ENCODE measurements around the gene VPS11.

GRCh38 chr11:119087747-119088241, 20.2 kb downstream of the VPS11 start:
- TF ChIP-seq, protein P1, sequence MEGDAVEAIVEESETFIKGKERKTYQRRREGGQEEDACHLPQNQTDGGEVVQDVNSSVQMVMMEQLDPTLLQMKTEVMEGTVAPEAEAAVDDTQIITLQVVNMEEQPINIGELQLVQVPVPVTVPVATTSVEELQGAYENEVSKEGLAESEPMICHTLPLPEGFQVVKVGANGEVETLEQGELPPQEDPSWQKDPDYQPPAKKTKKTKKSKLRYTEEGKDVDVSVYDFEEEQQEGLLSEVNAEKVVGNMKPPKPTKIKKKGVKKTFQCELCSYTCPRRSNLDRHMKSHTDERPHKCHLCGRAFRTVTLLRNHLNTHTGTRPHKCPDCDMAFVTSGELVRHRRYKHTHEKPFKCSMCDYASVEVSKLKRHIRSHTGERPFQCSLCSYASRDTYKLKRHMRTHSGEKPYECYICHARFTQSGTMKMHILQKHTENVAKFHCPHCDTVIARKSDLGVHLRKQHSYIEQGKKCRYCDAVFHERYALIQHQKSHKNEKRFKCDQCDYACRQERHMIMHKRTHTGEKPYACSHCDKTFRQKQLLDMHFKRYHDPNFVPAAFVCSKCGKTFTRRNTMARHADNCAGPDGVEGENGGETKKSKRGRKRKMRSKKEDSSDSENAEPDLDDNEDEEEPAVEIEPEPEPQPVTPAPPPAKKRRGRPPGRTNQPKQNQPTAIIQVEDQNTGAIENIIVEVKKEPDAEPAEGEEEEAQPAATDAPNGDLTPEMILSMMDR (IDR thresholded peaks at IDR 0.05; ENCODE audit: low read length): no peak
- no peak for TF ChIP-seq EZH2 (optimal IDR thresholded peaks at IDR 0.05; ENCODE audit: low read depth, low read length)
- no peak for TF ChIP-seq EZH2phosphoT487 (IDR thresholded peaks at IDR 0.05; ENCODE audit: low read length)

Data from MM.1S (cell line).